GM12801 (cell line): ENCODE data around the gene POLR2E.

Experiments
- CTCF ChIP-seq: IDR thresholded peaks from one replicate; pipeline ENCODE4 v1.5.1; 2011; ENCODE audit warnings: control low read depth; ENCODE audit not compliant: insufficient read length; ENCODE audit errors: extremely low read depth

POLR2E gene

GRCh38 chr19:1066251-1066747 is 28.9 kb downstream of the POLR2E start:
- no peak for TF ChIP-seq CTCF

- no peak for TF ChIP-seq CTCF
These were observed 29.5 kb downstream of the POLR2E start for GRCh38 chr19:1065606-1066109.

- no peak for TF ChIP-seq CTCF
These were observed 30.2 kb downstream of the POLR2E start for GRCh38 chr19:1064661-1065605.

- no peak for TF ChIP-seq CTCF
These were observed 31.1 kb downstream of the POLR2E start for GRCh38 chr19:1063909-1064660.

- no peak for TF ChIP-seq CTCF
These were observed 31.9 kb downstream of the POLR2E start for GRCh38 chr19:1063030-1063908.

- no peak for TF ChIP-seq CTCF
These were observed 32.7 kb downstream of the POLR2E start for GRCh38 chr19:1062387-1063029.
